K562 (cell line): ENCODE results near the gene FARP2. TPM values are rescaled to one million over a fixed set of nuclear protein-coding genes. Genes with fewer than 3 reads are reported as not detected.

Source experiments
- ASH1L ChIP-seq: fragments of 450-650 bp; IDR thresholded peaks from 2 replicates; pipeline ENCODE4 v1.6.1; 2018; ENCODE audit warnings: borderline replicate concordance, mild to moderate bottlenecking, low read depth; ENCODE audit not compliant: partially characterized antibody
- CHAMP1 ChIP-seq: fragments of 450-650 bp; IDR thresholded peaks from 2 replicates; pipeline ENCODE4 v1.6.1; 2016; ENCODE audit warnings: mild to moderate bottlenecking
- HNRNPL ChIP-seq: fragments of 200-400 bp; formaldehyde crosslinking; IDR thresholded peaks from 2 replicates; pipeline ENCODE4 v1.6.1; 2017; ENCODE audit warnings: low read depth, mild to moderate bottlenecking, low read length
- KDM2B ChIP-seq: fragments of 250-450 bp; sonication (Bioruptor Pico); IDR thresholded peaks from 2 replicates; pipeline ENCODE4 v1.8.0; 2021; ENCODE audit warnings: mild to moderate bottlenecking, moderate library complexity
- TBP ChIP-seq: optimal IDR thresholded peaks from 2 replicates; pipeline ENCODE3; 2011; ENCODE audit warnings: low read depth, low read length, improper control_type of control experiment
- THRA ChIP-seq: fragments of 450-650 bp; IDR thresholded peaks from 2 replicates; pipeline ENCODE4 v1.6.1; 2017; ENCODE audit warnings: mild to moderate bottlenecking, moderate library complexity
- ZBTB11 ChIP-seq, 3 experiments: fragments of 200-800 bp in 1 of 3; fragments of 250-450 bp in 1 of 3; fragments of 450-650 bp in 1 of 3; sonication (Bioruptor Pico) in 1 of 3; sonication (Bioruptor generic) in 1 of 3; formaldehyde crosslinking in 1 of 3; IDR thresholded peaks; 2 replicates each; pipeline versions ENCODE4 v1.6.1 to v1.8.0; 2016 to 2022; ENCODE audit warnings: mild to moderate bottlenecking in 2 of 3, missing genetic modification characterization in 2 of 3, missing compliant biosample characterization in 1 of 3, moderate library complexity in 1 of 3
- ZNF12 ChIP-seq: sonication (generic); formaldehyde crosslinking; IDR thresholded peaks from 2 replicates; pipeline ENCODE4 v1.4.0; 2020; ENCODE audit warnings: mild to moderate bottlenecking, missing genetic modification reagents
- ZNF318 ChIP-seq, 2 experiments: fragments of 450-650 bp; IDR thresholded peaks; 2 replicates each; pipeline ENCODE4 v1.6.1; 2016; ENCODE audit warnings: mild to moderate bottlenecking in 2 of 2, borderline replicate concordance in 1 of 2, low read depth in 1 of 2, moderate library complexity in 1 of 2
- polyA plus RNA-seq, 8 experiments: library from polyadenylated mRNA; depleted of rRNA in 4 of 8; stranded (reverse) in 5 of 8; unstranded in 3 of 8; fragments of >200 nt; fragmentation: Nextera tagmentation in 2 of 8; fragmentation: Illumina TruSeq in 1 of 8; extraction: Ambion mirVana in 2 of 8; extraction: Trizol in 1 of 8; gene quantifications; 2 replicates each; pipeline versions ENCODE4 v1.2.1 to v1.2.3, GENCODE V29; 2011 to 2014; ENCODE audit warnings: inconsistent platforms in 1 of 8, missing spikeins in 1 of 8
- total RNA-seq, 7 experiments: library from RNA; depleted of rRNA in 6 of 7; stranded (reverse); fragments of >200 nt in 6 of 7; fragmentation: Illumina TruSeq in 2 of 7; extraction: Trizol in 2 of 7; gene quantifications; 2 replicates each; pipeline versions ENCODE4 v1.2.1 to v1.2.3, GENCODE V29; 2011 to 2021; ENCODE audit warnings: low replicate concordance in 1 of 7

Gene FARP2
- total and polyA plus RNA-seq, 9 of the 15 experiments (the other 6 are each of a cell fraction or from before 2014, with no cell fraction given) = 4.1 to 38.1 (median 21.1) TPM

GRCh38 chr2:241508240-241509154 lies 152.4 kb downstream of the FARP2 start, which contains the start of gene STK25 (continued):
- TF ChIP-seq TBP (peak; percentile 41), HNRNPL (no peak), ZNF318 (IDR thresholded peaks at IDR 0.05; ENCODE audit: borderline replicate concordance in 1 of 2, low read depth in 1 of 2) (no peak), ZBTB11 (CRISPR knock-in tag; IDR thresholded peaks at IDR 0.05) (peak in 1 of 3 experiments; percentile 82; a peak in 2 of 6 replicates), ASH1L (no peak), CHAMP1 (no peak), THRA (no peak), ZNF12 (CRISPR knock-in tag) (no peak), KDM2B (CRISPR knock-in tag) (no peak)
